Measurements from ENCODE around the gene CD300E. TPM values are rescaled to one million over a fixed set of nuclear protein-coding genes. Genes with fewer than 3 reads are reported as not detected.

The CD300E gene
- total and polyA plus RNA-seq, 9 donors, result 0.11 to 1.1 (median 0.30) TPM

DNA sequence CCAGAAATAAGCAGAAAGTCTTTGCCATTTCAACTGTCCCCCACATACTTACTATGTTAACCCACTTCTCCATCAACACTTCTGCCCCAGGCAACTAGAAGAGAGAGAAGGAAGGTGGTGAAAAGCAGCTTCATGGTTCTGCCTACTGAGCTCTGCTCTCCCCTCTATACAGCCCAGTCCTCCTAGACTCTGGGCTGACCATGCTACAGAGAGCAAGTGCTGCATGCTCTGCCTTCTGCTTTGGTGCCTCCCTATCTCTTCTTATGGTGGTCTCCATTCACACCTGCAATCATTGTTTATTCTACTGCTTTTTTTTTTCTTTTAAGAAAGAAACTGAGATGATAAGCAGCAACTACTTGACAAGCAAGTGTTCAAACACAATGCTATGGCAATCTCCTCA lies 20.3 kb upstream of the CD300E start:
- TF ChIP-seq EP300 (IDR thresholded peaks at IDR 0.05) (no peak), POLR2A (IDR thresholded peaks at IDR 0.05) (no peak)
- TF ChIP-seq, protein P1, sequence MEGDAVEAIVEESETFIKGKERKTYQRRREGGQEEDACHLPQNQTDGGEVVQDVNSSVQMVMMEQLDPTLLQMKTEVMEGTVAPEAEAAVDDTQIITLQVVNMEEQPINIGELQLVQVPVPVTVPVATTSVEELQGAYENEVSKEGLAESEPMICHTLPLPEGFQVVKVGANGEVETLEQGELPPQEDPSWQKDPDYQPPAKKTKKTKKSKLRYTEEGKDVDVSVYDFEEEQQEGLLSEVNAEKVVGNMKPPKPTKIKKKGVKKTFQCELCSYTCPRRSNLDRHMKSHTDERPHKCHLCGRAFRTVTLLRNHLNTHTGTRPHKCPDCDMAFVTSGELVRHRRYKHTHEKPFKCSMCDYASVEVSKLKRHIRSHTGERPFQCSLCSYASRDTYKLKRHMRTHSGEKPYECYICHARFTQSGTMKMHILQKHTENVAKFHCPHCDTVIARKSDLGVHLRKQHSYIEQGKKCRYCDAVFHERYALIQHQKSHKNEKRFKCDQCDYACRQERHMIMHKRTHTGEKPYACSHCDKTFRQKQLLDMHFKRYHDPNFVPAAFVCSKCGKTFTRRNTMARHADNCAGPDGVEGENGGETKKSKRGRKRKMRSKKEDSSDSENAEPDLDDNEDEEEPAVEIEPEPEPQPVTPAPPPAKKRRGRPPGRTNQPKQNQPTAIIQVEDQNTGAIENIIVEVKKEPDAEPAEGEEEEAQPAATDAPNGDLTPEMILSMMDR (IDR thresholded peaks at IDR 0.05), result no peak
- H3K27ac ChIP-seq, result no peak overlapping the region
- no peaks in the 10 kb centered on the region for H3K36me3 ChIP-seq
- no peak overlapping the region for H3K4me3 ChIP-seq
- DNase-seq, result no peak
- no peaks in the 10 kb centered on the region for H3K9me3 ChIP-seq
- intact Hi-C loops (cut with DNase I), result no loop called here
- no peaks in the 10 kb centered on the region for H3K27me3 ChIP-seq
- no peaks in the 10 kb centered on the region for H3K4me1 ChIP-seq (ENCODE audit: insufficient read depth)

DNA sequence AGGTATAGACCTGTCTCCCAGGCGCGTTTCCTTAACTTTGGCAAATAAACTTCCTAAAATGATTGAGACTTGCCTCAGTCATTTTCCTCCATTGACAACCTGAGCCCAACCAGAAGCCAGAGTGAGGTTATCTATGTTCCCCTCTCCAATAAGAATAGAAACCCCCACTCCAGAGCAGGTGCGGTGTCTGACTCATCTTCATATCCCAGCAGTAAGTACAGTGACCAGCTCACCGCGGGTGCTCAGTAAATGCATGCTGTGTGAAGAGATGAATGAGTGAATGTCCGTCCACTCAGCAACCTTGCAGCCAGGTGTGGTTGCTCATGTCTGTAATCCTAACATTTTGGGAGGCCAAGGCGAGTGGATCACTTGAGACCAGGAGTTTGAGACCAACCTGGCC lies 19.5 kb upstream of the CD300E start:
- no peaks in the 10 kb centered on the region for H3K27me3 ChIP-seq
- H3K9me3 ChIP-seq, result no peaks in the 10 kb centered on the region
- no peak for DNase-seq
- no peaks in the 10 kb centered on the region for H3K4me1 ChIP-seq (ENCODE audit: insufficient read depth)
- TF ChIP-seq, protein P1 (IDR thresholded peaks at IDR 0.05), result no peak
- TF ChIP-seq EP300 (IDR thresholded peaks at IDR 0.05), result no peak
- no peak for TF ChIP-seq POLR2A (IDR thresholded peaks at IDR 0.05)
- 85 to 87% (median 87%) methylated on average over 7 of the region's 7 CpGs for WGBS, 3 donors
- no peak overlapping the region for H3K27ac ChIP-seq
- H3K36me3 ChIP-seq, result no peaks in the 10 kb centered on the region
- no peak overlapping the region for H3K4me3 ChIP-seq
- intact Hi-C loops (cut with DNase I), result no loop called here

DNA sequence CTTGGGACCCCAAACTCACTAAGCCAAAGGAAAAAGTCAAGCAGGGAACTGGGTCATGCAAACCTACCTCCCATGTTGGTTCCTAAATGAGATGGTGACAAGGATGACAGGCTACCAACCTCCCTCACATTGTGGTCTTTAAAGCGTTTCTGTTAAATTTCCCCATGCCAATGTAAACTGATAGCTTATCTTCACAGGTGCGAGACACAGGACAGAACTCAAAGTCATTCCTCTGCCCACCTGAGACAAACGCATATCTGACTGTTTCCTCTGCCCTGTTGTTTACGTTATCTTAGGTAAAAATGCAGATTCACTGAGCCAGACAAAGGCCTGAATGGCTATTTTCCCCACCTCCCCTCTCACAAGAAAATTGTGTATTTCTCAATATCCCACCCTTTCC lies 19.0 kb upstream of the CD300E start:
- H3K27me3 ChIP-seq, result no peaks in the 10 kb centered on the region
- H3K9me3 ChIP-seq, result no peaks in the 10 kb centered on the region
- DNase-seq, result no peak
- no peaks in the 10 kb centered on the region for H3K4me1 ChIP-seq (ENCODE audit: insufficient read depth)
- intact Hi-C loops (cut with DNase I), result no loop called here
- TF ChIP-seq, protein P1 (IDR thresholded peaks at IDR 0.05), result no peak
- TF ChIP-seq EP300 (IDR thresholded peaks at IDR 0.05) (no peak), POLR2A (IDR thresholded peaks at IDR 0.05) (no peak)
- H3K27ac ChIP-seq, result no peak overlapping the region
- no peak overlapping the region for H3K4me3 ChIP-seq
- WGBS, 3 donors, result 29 to 61% (median 42%) methylated on average over 4 of the region's 4 CpGs
- no peaks in the 10 kb centered on the region for H3K36me3 ChIP-seq

DNA sequence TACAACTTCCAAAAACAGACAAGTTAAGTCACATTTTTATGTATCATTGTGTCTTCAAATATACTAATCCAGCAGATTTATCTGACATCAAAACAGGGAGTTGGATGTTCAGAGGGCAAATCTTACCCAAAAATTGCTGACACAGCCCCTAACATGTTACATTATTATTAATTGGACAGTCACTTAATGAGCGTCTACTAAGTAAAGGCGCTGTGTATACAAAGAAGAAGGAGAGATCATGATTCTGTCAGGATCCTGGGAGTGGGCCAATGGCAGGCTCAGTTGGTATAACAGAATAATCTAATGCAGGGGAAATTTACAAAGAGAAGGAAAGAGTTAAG lies 18.4 kb upstream of the CD300E start:
- DNase-seq, result no peak
- H3K27ac ChIP-seq, result no peak overlapping the region
- WGBS, 3 donors, result 70 to 84% (median 74%) methylated on average over 2 of the region's 2 CpGs
- H3K36me3 ChIP-seq, result no peaks in the 10 kb centered on the region
- no peaks in the 10 kb centered on the region for H3K4me1 ChIP-seq (ENCODE audit: insufficient read depth)
- H3K4me3 ChIP-seq, result no peak overlapping the region
- H3K9me3 ChIP-seq, result no peaks in the 10 kb centered on the region
- H3K27me3 ChIP-seq, result no peaks in the 10 kb centered on the region
- TF ChIP-seq, protein P1 (IDR thresholded peaks at IDR 0.05), result no peak
- TF ChIP-seq EP300 (IDR thresholded peaks at IDR 0.05) (no peak), POLR2A (IDR thresholded peaks at IDR 0.05) (no peak)
- intact Hi-C loops (cut with DNase I), result no loop called here
